ENCODE data around the gene LCORL.
"Not testable (repeated sequence)": the region's sequence is repeated elsewhere in the genome, so short reads cannot be mapped to it uniquely, and the experiment has no call there.

Gene LCORL

DNA sequence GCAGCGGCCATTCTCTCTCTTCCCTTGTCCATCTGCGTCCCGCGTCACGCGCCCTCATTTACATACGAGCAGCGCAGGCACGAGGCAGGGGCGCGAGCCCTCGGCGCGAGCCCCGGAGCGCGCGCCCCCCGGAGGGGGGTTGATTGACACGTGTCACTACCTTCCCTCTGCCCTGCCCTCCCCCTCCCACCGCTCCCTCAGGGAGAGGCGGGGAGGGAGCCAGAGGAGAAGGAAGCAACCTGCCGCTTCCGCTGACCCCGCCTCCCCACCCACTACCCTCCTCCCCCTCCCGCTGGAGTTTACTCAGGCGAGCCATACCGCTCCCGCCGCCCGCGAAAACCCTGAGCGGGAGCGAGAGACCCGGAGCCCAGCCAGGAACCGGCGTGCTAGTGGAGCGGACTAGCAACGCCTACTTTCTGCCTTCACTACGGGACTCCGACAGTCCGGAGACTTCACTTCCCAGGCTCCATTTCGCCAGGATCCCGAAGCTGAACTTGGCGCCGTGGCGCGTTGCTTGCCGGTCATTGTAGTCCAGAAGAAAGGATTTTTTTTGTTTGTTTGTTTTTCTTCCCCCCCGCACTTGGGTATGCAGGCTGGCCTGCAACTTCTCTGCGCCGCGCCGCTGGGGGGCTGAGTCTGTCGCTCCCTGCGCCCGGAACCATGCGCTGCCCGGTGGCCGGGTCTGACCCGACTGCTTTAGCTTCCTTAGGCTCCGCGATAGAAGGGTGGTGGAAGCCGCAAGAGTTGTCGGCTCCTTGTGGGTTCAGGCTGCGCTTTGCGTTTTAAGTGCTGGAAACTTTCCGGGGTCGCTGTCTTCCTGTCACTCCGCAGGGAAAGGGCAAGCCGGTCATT, at the start of gene LCORL:
TSS of gene LCORL (minus strand) at position 36 of the 852 bp plus-strand sequence. CDS start at position 32, 4 bp downstream.
- peak; percentile 85 for DNase-seq (ENCODE audit: low read depth)

DNA sequence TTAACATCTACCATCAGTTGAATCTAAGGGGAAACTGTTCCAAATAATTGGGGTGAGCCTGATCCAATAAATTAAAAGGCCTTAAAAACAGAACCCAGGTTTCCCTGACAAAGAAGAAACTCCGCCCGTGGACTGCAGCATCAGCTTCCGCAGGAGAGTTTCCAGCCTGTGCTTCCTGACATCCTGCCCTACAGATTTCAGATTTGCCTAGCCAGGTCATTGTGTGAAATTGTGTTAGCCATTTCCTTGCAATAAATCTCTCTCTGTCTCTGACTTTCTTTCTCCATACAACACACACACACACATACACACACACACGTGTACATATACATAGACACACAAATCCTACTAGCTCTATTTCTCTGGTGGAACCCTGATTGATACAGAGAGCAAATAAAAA, 48.3 kb upstream of the LCORL start:
- DNase-seq (ENCODE audit: low read depth): no peak

- DNase-seq (ENCODE audit: low read depth): no peak
Measured at GRCh38 chr4:18067031-18067430, 45.5 kb upstream of the LCORL start.

GRCh38 chr4:18063079-18063478, 41.5 kb upstream of the LCORL start:
- DNase-seq (ENCODE audit: low read depth): no peak

DNA sequence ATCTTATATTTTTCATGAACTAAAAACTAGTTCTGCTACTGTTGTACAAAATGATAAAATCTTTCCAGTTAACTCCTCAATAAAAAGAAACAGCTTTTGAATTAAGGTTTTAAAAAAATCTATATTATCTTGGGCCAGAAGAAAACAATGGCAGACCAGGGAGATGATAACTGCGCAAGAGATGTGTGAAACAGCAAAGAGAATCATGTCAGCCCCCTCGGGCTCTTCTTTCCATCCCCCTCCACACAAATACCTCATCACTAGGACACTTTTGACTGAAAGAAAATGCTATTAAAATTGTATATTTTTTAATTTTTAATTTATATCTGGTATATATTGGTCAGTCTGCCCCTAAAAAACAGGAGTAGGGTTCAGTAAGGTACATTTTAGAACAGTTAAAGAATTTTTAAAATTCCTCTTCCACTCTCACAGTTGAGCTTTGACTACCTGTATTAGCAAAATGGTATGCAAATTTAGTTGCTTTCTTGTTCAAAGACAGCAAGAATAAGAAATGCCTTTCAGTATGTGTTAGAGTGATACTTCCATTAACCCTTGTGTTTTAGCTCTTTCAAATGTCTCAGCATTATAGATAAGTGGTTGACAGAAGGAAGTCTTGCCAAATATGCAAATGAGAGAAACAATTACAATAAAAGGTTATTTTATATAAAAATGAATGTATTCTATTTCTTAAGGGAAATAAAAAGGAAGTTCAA, 36.4 kb upstream of the LCORL start:
- DNase-seq (ENCODE audit: low read depth): no peak

DNA sequence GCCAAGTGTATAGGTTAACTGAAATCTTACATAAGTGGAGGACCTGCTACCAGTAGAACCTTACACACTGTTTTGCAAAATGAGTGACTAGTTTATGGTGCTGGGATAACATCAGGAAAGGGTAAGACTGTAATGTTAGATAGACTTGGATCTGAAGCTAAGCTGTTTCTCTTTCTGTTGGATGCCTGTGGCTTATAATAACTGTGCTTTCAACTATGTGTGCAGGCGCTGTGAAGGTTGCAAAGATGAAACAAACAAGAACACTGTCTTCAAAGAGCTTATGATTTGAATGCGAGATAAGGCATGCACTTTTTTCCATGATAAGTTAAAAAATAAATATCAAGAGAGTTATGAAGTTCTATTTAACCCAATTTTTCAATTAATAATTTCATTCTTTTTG, 34.5 kb upstream of the LCORL start:
- DNase-seq (ENCODE audit: low read depth): no peak

DNA sequence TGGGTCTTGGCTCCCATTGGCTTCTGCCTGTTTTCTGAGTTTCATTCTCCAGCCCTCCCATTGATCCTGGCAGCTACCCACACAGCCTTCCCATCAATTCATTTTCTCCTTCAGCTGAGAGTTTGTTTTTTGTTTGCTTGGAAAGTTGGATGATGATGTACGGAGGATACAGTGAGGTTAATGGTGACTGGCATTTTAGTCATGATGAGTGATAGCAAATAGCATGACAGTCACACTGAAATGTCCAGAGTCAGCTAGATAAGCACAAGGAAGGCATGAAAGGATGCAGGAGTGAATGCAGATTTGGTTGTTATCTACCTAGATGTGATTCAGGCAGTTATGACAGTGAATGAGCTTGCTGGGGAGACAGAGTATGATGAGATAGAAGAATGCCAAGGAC, 30.6 kb upstream of the LCORL start:
- DNase-seq (ENCODE audit: low read depth): no peak

- no peak for DNase-seq (ENCODE audit: low read depth)
Measured at GRCh38 chr4:18051281-18051680, 29.7 kb upstream of the LCORL start.

- DNase-seq (ENCODE audit: low read depth): no peak
Measured at GRCh38 chr4:18050448-18050847, 28.9 kb upstream of the LCORL start.

- no peak for DNase-seq (ENCODE audit: low read depth)
Measured at GRCh38 chr4:18049446-18049845, 27.9 kb upstream of the LCORL start.

- DNase-seq (ENCODE audit: low read depth): no peak
Measured at GRCh38 chr4:18042754-18043153, 21.2 kb upstream of the LCORL start.

DNA sequence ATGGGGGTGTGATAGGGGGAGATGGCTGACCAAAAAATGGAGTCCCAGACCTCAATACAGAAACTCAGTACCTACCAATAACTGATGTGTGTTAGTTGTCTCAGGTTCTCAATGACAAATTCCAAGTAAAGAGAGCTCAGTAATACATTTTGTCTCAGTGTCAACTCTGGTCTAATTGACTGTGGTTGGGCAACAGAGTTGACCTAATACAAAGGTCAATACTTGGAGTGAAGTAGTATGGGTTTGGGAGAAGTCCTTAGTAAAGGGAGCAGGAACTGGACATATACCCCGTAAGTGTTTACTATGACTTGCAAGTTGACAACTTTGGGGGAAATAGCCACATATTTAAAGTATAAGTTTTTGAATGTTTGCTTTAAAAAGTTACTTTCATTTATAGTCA, 20.5 kb upstream of the LCORL start:
- DNase-seq (ENCODE audit: low read depth): no peak

DNA sequence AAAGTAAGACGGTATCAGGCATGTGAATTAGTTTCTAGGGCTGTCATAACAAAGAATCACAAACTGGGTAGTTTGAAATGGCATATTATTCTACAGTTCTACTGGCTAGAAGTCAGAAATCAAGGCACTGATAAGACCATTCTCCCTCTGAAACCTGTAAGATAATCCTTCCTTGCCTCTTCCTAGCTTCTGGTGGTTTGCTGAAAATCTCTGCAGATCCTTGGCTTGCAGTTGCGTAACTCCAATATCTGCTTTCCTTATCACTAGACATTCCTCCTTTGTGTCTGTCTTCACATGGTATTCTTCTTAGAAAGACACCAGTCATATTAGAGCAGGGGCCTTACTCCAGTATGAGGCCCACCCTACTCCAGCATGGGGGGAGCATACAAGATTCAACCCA, 19.6 kb upstream of the LCORL start:
- DNase-seq (ENCODE audit: low read depth): no peak

GRCh38 chr4:18039113-18039512, 17.6 kb upstream of the LCORL start:
- no peak for DNase-seq (ENCODE audit: low read depth)

GRCh38 chr4:18036369-18036768, 14.8 kb upstream of the LCORL start:
- DNase-seq (ENCODE audit: low read depth): not testable (repeated sequence)

- DNase-seq (ENCODE audit: low read depth): no peak
Measured at GRCh38 chr4:18034099-18034498, 12.5 kb upstream of the LCORL start.

DNA sequence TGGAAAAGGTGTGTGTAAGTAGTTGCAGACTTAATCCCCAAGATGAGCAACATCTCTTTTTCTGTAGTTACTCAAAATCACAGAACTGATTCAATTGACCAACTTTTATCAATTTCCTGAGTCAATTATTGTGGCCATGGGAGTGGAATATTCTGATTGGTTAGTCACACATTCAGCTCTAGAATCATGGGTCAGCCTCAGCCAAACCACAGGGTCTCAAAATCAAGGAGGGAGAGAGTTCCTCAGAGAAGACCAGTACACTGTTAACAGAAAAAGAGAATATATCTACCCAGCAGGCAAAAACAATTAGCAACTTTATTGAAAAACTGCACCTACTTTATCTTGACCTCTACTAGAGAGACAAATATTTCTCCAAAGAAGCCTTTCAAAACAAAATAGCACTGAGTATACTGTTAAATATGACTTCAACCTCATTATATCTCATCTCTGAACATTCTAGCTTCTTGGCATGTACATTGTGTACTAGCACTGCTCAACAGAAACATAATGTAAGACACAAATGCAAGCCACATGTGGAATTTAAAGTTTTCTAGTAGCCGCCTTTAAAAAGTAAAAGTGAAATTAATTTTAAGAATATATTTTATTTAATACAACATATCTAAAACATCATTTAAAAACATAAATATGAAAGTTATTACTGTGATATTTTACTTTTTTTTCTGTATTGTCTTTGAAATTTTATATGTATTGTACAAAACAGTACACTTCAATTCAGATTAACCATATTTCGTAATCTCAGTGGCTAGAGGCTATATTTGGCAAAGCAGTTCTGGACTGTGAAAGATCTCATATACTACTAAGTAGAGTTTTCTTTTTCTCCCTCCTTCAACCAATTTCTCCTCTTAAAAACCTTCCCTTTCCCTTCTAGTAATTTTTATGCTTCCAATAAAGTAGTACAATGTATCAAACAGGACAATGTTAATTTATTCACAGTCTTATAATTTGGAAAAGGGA, 11.8 kb upstream of the LCORL start:
- no peak for DNase-seq (ENCODE audit: low read depth)

GRCh38 chr4:18025288-18025687, 3.7 kb upstream of the LCORL start:
- DNase-seq (ENCODE audit: low read depth): no peak

GRCh38 chr4:18022572-18023050, 1.1 kb upstream of the LCORL start:
- DNase-seq (ENCODE audit: low read depth): no peak

DNA sequence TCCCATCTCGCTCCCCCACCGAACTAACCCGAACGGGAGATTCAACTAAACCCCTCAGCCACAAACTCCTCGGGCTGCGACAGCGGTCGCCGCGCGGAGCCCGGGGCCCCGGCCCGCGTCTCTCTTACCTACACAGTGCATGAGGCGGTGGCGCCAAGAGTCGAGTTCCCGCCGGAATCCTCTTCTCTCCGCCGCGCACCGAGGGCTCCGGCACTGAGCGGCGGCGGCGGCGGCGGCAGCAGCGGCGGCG, 160 bp downstream of the LCORL start:
- DNase-seq (ENCODE audit: low read depth): no peak

DNA sequence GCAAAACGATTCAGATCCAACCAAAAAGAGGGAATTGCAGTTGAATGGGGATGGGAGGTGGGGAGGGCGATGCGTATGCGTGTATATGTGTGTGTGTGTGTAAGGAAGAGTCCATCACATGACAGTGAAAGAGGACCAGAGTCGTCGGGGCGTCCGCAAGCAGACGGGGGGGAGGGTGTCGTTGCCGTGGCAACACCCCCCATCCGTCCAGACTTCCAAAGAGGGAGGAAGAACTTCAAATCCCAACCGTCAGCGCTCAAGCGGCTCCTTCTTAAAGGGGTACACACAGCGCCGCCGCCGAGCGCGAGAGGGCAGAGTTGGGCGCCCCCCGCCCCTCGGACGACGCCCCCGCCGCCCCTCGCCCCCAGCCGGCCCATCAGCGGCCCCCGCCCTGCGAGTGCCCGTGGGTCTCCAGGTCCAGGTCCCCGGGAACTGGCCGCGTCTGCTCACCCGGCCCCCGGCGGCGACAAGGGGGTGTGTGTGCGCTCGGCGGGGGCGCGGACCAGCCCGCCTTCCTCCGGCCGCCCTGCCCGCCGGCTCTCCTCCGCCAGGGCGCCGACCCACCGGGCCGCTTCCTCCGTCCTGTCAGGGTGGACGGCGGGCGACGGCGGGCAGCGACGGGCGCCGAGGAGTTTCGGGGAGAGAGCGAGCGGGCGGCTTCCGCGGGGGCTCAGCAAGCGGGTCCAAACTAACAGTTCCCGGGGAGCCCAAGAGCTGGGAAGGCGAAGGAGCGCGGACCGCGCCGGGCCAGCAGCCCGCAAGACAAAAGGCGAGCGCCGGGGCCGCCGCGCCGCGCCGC, 685 bp downstream of the LCORL start:
- peak; percentile 42 for DNase-seq (ENCODE audit: low read depth)

Measured in CMK (cell line).